ENCODE results near the gene DYRK3.

DYRK3 gene

GRCh38 chr1:206680279-206680678, 44.9 kb downstream of the DYRK3 start:
- Histone ChIP-seq H3K27ac (ENCODE audit: poor library complexity, severe bottlenecking) (no peak overlapping the region), H3K4me1 (ENCODE audit: insufficient read depth, poor library complexity, severe bottlenecking) (peaks cover 2% of the 10 kb centered on the region)

GRCh38 chr1:206681359-206681758, 46.0 kb downstream of the DYRK3 start:
- ATAC-seq (ENCODE audit: low read depth) (no peak), DNase-seq (ENCODE audit: low spot score) (no peak)
- Histone ChIP-seq H3K27me3 (ENCODE audit: insufficient read depth, poor library complexity, severe bottlenecking) (no peaks in the 10 kb centered on the region), H3K36me3 (ENCODE audit: low read depth) (no peaks in the 10 kb centered on the region), H3K4me1 (ENCODE audit: insufficient read depth, poor library complexity, severe bottlenecking) (no peaks in the 10 kb centered on the region), H3K9me3 (ENCODE audit: severe bottlenecking) (no peaks in the 10 kb centered on the region), H3K4me3 (ENCODE audit: severe bottlenecking) (no peak overlapping the region), H3K27ac (ENCODE audit: poor library complexity, severe bottlenecking) (no peak overlapping the region)
- TF ChIP-seq CTCF (IDR thresholded peaks at IDR 0.05; ENCODE audit: poor library complexity, severe bottlenecking), result no peak

More at GRCh38 chr1:206680279-206680678, 44.9 kb downstream of the DYRK3 start:
- no peaks in the 10 kb centered on the region for H3K27me3 ChIP-seq (ENCODE audit: insufficient read depth, poor library complexity, severe bottlenecking)
- DNase-seq (ENCODE audit: low spot score) (no peak), ATAC-seq (ENCODE audit: low read depth) (no peak)
- H3K9me3 ChIP-seq (ENCODE audit: severe bottlenecking), result no peaks in the 10 kb centered on the region
- H3K36me3 ChIP-seq (ENCODE audit: low read depth), result no peaks in the 10 kb centered on the region
- TF ChIP-seq CTCF (IDR thresholded peaks at IDR 0.05; ENCODE audit: poor library complexity, severe bottlenecking), result no peak
- H3K4me3 ChIP-seq (ENCODE audit: severe bottlenecking), result no peak overlapping the region

- no peaks in the 10 kb centered on the region for H3K27me3 ChIP-seq (ENCODE audit: insufficient read depth, poor library complexity, severe bottlenecking)
Observed at GRCh38 chr1:206682111-206682510, 46.8 kb downstream of the DYRK3 start.

GRCh38 chr1:206683313-206683712, 48.0 kb downstream of the DYRK3 start:
- H3K27me3 ChIP-seq (ENCODE audit: insufficient read depth, poor library complexity, severe bottlenecking), result no peaks in the 10 kb centered on the region
- H3K4me3 ChIP-seq (ENCODE audit: severe bottlenecking), result no peak overlapping the region
- no peaks in the 10 kb centered on the region for H3K9me3 ChIP-seq (ENCODE audit: severe bottlenecking)
- TF ChIP-seq CTCF (IDR thresholded peaks at IDR 0.05; ENCODE audit: poor library complexity, severe bottlenecking), result no peak
- H3K4me1 ChIP-seq (ENCODE audit: insufficient read depth, poor library complexity, severe bottlenecking), result peaks cover 18% of the 10 kb centered on the region
- ATAC-seq (ENCODE audit: low read depth) (no peak), DNase-seq (ENCODE audit: low spot score) (no peak)
- H3K36me3 ChIP-seq (ENCODE audit: low read depth), result no peaks in the 10 kb centered on the region
- no peak overlapping the region for H3K27ac ChIP-seq (ENCODE audit: poor library complexity, severe bottlenecking)

More at GRCh38 chr1:206682111-206682510, 46.8 kb downstream of the DYRK3 start:
- H3K27ac ChIP-seq (ENCODE audit: poor library complexity, severe bottlenecking), result no peak overlapping the region
- no peak for DNase-seq (ENCODE audit: low spot score)
- TF ChIP-seq CTCF (IDR thresholded peaks at IDR 0.05; ENCODE audit: poor library complexity, severe bottlenecking), result no peak
- H3K36me3 ChIP-seq (ENCODE audit: low read depth), result no peaks in the 10 kb centered on the region
- H3K4me3 ChIP-seq (ENCODE audit: severe bottlenecking), result no peak overlapping the region
- H3K9me3 ChIP-seq (ENCODE audit: severe bottlenecking), result no peaks in the 10 kb centered on the region
- peaks cover 6% of the 10 kb centered on the region for H3K4me1 ChIP-seq (ENCODE audit: insufficient read depth, poor library complexity, severe bottlenecking)
- ATAC-seq (ENCODE audit: low read depth), result no peak

- no peak overlapping the region for H3K4me3 ChIP-seq (ENCODE audit: severe bottlenecking)
- DNase-seq (ENCODE audit: low spot score), result no peak
- no peaks in the 10 kb centered on the region for H3K9me3 ChIP-seq (ENCODE audit: severe bottlenecking)
- H3K27ac ChIP-seq (ENCODE audit: poor library complexity, severe bottlenecking), result no peak overlapping the region
- no peak for ATAC-seq (ENCODE audit: low read depth)
- H3K27me3 ChIP-seq (ENCODE audit: insufficient read depth, poor library complexity, severe bottlenecking), result no peaks in the 10 kb centered on the region
- no peaks in the 10 kb centered on the region for H3K36me3 ChIP-seq (ENCODE audit: low read depth)
- TF ChIP-seq CTCF (IDR thresholded peaks at IDR 0.05; ENCODE audit: poor library complexity, severe bottlenecking), result no peak
- peaks cover 18% of the 10 kb centered on the region for H3K4me1 ChIP-seq (ENCODE audit: insufficient read depth, poor library complexity, severe bottlenecking)
Observed at GRCh38 chr1:206684003-206684402, 48.7 kb downstream of the DYRK3 start.

All from RWPE2 (cell line).